Activated T-helper 9 cell treated with anti-CD3 and anti-CD28 coated beads, Interleukin-2, amount 50 U/mL, for 16 hours (primary cell): ENCODE results near the gene TRAM1L1.

Experiments
- DNase-seq: peaks from one replicate; pipeline ENCODE4 v3.0.0-alpha.2; 2020; ENCODE audit warnings: low read depth

Gene TRAM1L1

GRCh38 chr4:117084866-117085701, at the start of gene TRAM1L1:
Gene TRAM1L1 (minus strand): TSS chr4:117085576. CDS start chr4:117085393, 183 bp downstream.
- DNase-seq, result no peak

GRCh38 chr4:117134386-117134785, 49.0 kb upstream of the TRAM1L1 start:
- no peak for DNase-seq

- DNase-seq, result no peak
Measured at GRCh38 chr4:117096886-117097285, 11.5 kb upstream of the TRAM1L1 start.

- DNase-seq, result no peak
Measured at GRCh38 chr4:117096462-117096861, 11.1 kb upstream of the TRAM1L1 start.

- DNase-seq, result no peak
Measured at GRCh38 chr4:117093571-117093970, 8.2 kb upstream of the TRAM1L1 start.

- no peak for DNase-seq
Measured at GRCh38 chr4:117077760-117078159, 7.6 kb downstream of the TRAM1L1 start.

- DNase-seq, result no peak
Measured at GRCh38 chr4:117068120-117068519, 17.3 kb downstream of the TRAM1L1 start.

- DNase-seq, result no peak
Measured at GRCh38 chr4:117063961-117064696, 21.2 kb downstream of the TRAM1L1 start.

GRCh38 chr4:117042962-117043361, 42.4 kb downstream of the TRAM1L1 start:
- DNase-seq, result no peak
